ENCODE data around the gene BRD3OS.

- TF ChIP-seq CTCF (IDR thresholded peaks at IDR 0.05) (no peak), POLR2A (IDR thresholded peaks at IDR 0.05) (no peak)
These were observed 37.9 kb upstream of the BRD3OS start for GRCh38 chr9:133987446-133987788.

All from adrenal gland (tissue), 5 donors.